H1 (cell line): Measurements from ENCODE around the gene SSR2. TPM values are rescaled to one million over a fixed set of nuclear protein-coding genes. Genes with fewer than 3 reads are reported as not detected.

Experiments
- BRCA1 ChIP-seq: IDR thresholded peaks from 2 replicates; pipeline ENCODE4 v1.6.1; 2012; ENCODE audit warnings: low read depth, low read length, improper control_type of control experiment
- CBX8 ChIP-seq: fragments of 300-800, 300-1000 bp; sonication (generic); IDR thresholded peaks from 2 replicates; pipeline ENCODE4 v1.7.1; 2016; ENCODE audit warnings: low read depth, low read length, borderline replicate concordance
- CHD1 ChIP-seq: IDR thresholded peaks from 2 replicates; pipeline ENCODE4 v1.6.1; 2012; ENCODE audit warnings: low read depth, low read length, improper control_type of control experiment
- E2F6 ChIP-seq: IDR thresholded peaks from 2 replicates; pipeline ENCODE4 v1.6.1; 2012; ENCODE audit warnings: inconsistent platforms
- EGR1 ChIP-seq: IDR thresholded peaks from 2 replicates; pipeline ENCODE4 v1.6.1; 2011; ENCODE audit warnings: low read depth, low read length, borderline replicate concordance
- MAFK ChIP-seq: IDR thresholded peaks from 2 replicates; pipeline ENCODE4 v1.6.1; 2012; ENCODE audit warnings: low read depth, mild to moderate bottlenecking, improper control_type of control experiment, low read length
- NANOG ChIP-seq: IDR thresholded peaks from 2 replicates; pipeline ENCODE4 v1.6.1; 2011; ENCODE audit warnings: low read length, low read depth, mild to moderate bottlenecking, inconsistent platforms; ENCODE audit not compliant: insufficient read depth, poor library complexity, severe bottlenecking
- RXRA ChIP-seq: IDR thresholded peaks from 2 replicates; pipeline ENCODE4 v1.6.1; 2011; ENCODE audit warnings: low read depth, mild to moderate bottlenecking, low read length, moderate library complexity; ENCODE audit not compliant: insufficient read depth
- SP2 ChIP-seq: IDR thresholded peaks from 2 replicates; pipeline ENCODE4 v1.6.1; 2012; ENCODE audit warnings: mild to moderate bottlenecking, low read length, inconsistent platforms
- SUZ12 ChIP-seq: fragments of 200-600 bp; sonication (generic); IDR thresholded peaks from 2 replicates; pipeline ENCODE4 v1.6.1; 2012; ENCODE audit warnings: mild to moderate bottlenecking, inconsistent platforms, low read length, moderate library complexity, mixed read lengths
- polyA plus RNA-seq, 7 experiments: library from polyadenylated mRNA; depleted of rRNA in 3 of 7; stranded (reverse) in 5 of 7; unstranded in 2 of 7; fragments of >200 nt in 5 of 7; fragments of 200-250 nt in 2 of 7; gene quantifications; 1 replicate in 5 of 7; 2 replicates in 1 of 7; 4 replicates in 1 of 7; pipeline versions ENCODE4 v1.2.1 to v1.2.3, GENCODE V29; 2011 to 2013; ENCODE audit warnings: missing spikeins in 2 of 7, mixed read lengths in 2 of 7
- total RNA-seq: library from RNA; stranded (reverse); fragmentation: NEBNext Ultra II Directional; extraction: Animal tissue kit (Norgen Biotek cat#: 25700); gene quantifications from 2 replicates; pipeline ENCODE4 v1.2.1, GENCODE V29; 2021

Gene SSR2
- total and polyA plus RNA-seq, 2 of the 8 experiments (the other 6 are each of a cell fraction or from before 2014, with no cell fraction given) = 190 to 648 TPM

- TF ChIP-seq NANOG (no peak), SP2 (no peak), BRCA1 (no peak), MAFK (no peak), CBX8 (no peak), CHD1 (no peak), EGR1 (no peak), RXRA (no peak), E2F6 (no peak), SUZ12 (no peak)
- TF ChIP-seq, all 59 proteins: peak for 0
Observed at GRCh38 chr1:155982106-155982505, 38.6 kb downstream of the SSR2 start (continued).
